Tibial nerve (tissue), 3 donors: ENCODE measurements around the gene PGLYRP4.

Experiments used
- CTCF ChIP-seq, 5 experiments: fragments of 200-600 bp in 3 of 5; fragments of 450-650 bp in 2 of 5; sonication (generic) in 3 of 5; IDR thresholded peaks; one replicate each; pipeline ENCODE4 v1.5.1; 2016 to 2019; ENCODE audit warnings: antibody characterized with exemption in 5 of 5, mild to moderate bottlenecking in 3 of 5, moderate library complexity in 2 of 5
- POLR2A ChIP-seq, 2 donors: fragments of 450-650 bp; IDR thresholded peaks; one replicate each; pipeline ENCODE4 v1.6.1; 2017; ENCODE audit warnings: antibody characterized with exemption in 2 of 2, mild to moderate bottlenecking in 2 of 2, moderate library complexity in 2 of 2

GRCh38 chr1:153364766-153365666, 16.4 kb upstream of the PGLYRP4 start:
- TF ChIP-seq CTCF (IDR thresholded peaks at IDR 0.05) (no peak), POLR2A (IDR thresholded peaks at IDR 0.05) (no peak)
